Posterior cingulate gyrus (tissue), 11 donors: ENCODE results near the gene CCNYL1.
"Not testable (repeated sequence)": the region's sequence is repeated elsewhere in the genome, so short reads cannot be mapped to it uniquely, and the experiment has no call there.

ENCODE experiments used
- DNase-seq, 10 donors: peaks; one replicate each; pipeline versions ENCODE4 v3.0.0 to v3.0.0-alpha.2; 2020 to 2021; ENCODE audit warnings: mixed read lengths in 3 of 10
- intact Hi-C: fragments of 100-400 bp; cut with DNase I; formaldehyde crosslinking; loops from one replicate; pipeline ENCODE4 v1.15.1; 2023

CCNYL1 gene

GRCh38 chr2:207733597-207734240 is 22.3 kb downstream of the CCNYL1 start:
- intact Hi-C loops: loop anchor here (5.0 kb wide), 1 partner anchor 106 kb away; the partner anchor contains the start of gene METTL21A
- DNase-seq: no peak

GRCh38 chr2:207734264-207734635 is 22.8 kb downstream of the CCNYL1 start:
- intact Hi-C loops: loop anchor here (5.0 kb wide), 1 partner anchor 107 kb away; the partner anchor contains the start of gene METTL21A
- DNase-seq: no peak

GRCh38 chr2:207734636-207735512 is 23.4 kb downstream of the CCNYL1 start:
- intact Hi-C loops: loop anchor here (5.0 kb wide), 1 partner anchor 108 kb away; the partner anchor contains the start of gene METTL21A
- no peak for DNase-seq

GRCh38 chr2:207735513-207735859 is 24.0 kb downstream of the CCNYL1 start:
- intact Hi-C loops, DNase-seq: not testable (repeated sequence)

GRCh38 chr2:207743514-207743913 is 32.1 kb downstream of the CCNYL1 start:
- DNase-seq: no peak
- intact Hi-C loops: no loop called here

- intact Hi-C loops: no loop called here
- no peak for DNase-seq
These were observed 32.6 kb downstream of the CCNYL1 start for GRCh38 chr2:207744050-207744449.

- intact Hi-C loops: no loop called here
- no peak for DNase-seq
These were observed 33.0 kb downstream of the CCNYL1 start for GRCh38 chr2:207744451-207744850.

- peak in 9 of 10 donors; percentile 44 to 95 (median 66) for DNase-seq
- intact Hi-C loops: loop anchor here (1.0 to 5.0 kb wide), 2 partner anchors 226 to 294 kb away; no protein-coding TSS in a partner anchor
These were observed 34.7 kb downstream of the CCNYL1 start for GRCh38 chr2:207746131-207746530.

- DNase-seq: no peak
- intact Hi-C loops: loop anchor here (2.0 to 5.0 kb wide), 2 partner anchors 224 to 325 kb away; no protein-coding TSS in a partner anchor
These were observed 36.5 kb downstream of the CCNYL1 start for GRCh38 chr2:207747653-207748560.

- DNase-seq: no peak
- intact Hi-C loops: loop anchor here (2.0 to 5.0 kb wide), 2 partner anchors 223 to 324 kb away; no protein-coding TSS in a partner anchor
These were observed 37.6 kb downstream of the CCNYL1 start for GRCh38 chr2:207748993-207749392.

GRCh38 chr2:207749873-207750272 is 38.4 kb downstream of the CCNYL1 start:
- intact Hi-C loops: loop anchor here (2.0 to 5.0 kb wide), 2 partner anchors 222 to 323 kb away; no protein-coding TSS in a partner anchor

GRCh38 chr2:207750345-207750744 is 38.9 kb downstream of the CCNYL1 start:
- DNase-seq: no peak
- intact Hi-C loops: no loop called here

More at GRCh38 chr2:207749873-207750272, 38.4 kb downstream of the CCNYL1 start:
- no peak for DNase-seq

- no peak for DNase-seq
- intact Hi-C loops: no loop called here
These were observed 39.4 kb downstream of the CCNYL1 start for GRCh38 chr2:207750876-207751275.

- intact Hi-C loops, DNase-seq: not testable (repeated sequence)
These were observed 42.2 kb downstream of the CCNYL1 start for GRCh38 chr2:207753688-207754087.

- DNase-seq: no peak
- intact Hi-C loops: no loop called here
These were observed 43.3 kb downstream of the CCNYL1 start for GRCh38 chr2:207754498-207755383.

GRCh38 chr2:207758025-207758424 is 46.6 kb downstream of the CCNYL1 start:
- intact Hi-C loops: no loop called here
- no peak for DNase-seq

GRCh38 chr2:207759890-207760289 is 48.5 kb downstream of the CCNYL1 start:
- intact Hi-C loops: no loop called here
- no peak for DNase-seq

GRCh38 chr2:207760453-207760852 is 49.0 kb downstream of the CCNYL1 start:
- intact Hi-C loops: no loop called here
- DNase-seq: no peak

GRCh38 chr2:207761426-207761825 is 50.0 kb downstream of the CCNYL1 start:
- DNase-seq, intact Hi-C loops: not testable (repeated sequence)
